ENCODE measurements around the gene GRID2.

GRID2 gene

GRCh38 chr4:92455329-92455839, 151.6 kb downstream of the GRID2 start:
- TF ChIP-seq POLR2AphosphoS5 (IDR thresholded peaks at IDR 0.05; ENCODE audit: low read depth, low read length) (no peak), TAF1 (IDR thresholded peaks at IDR 0.05; ENCODE audit: borderline replicate concordance, insufficient read depth, low read length) (no peak), FOXP2 (optimal IDR thresholded peaks at IDR 0.05; ENCODE audit: borderline replicate concordance, extremely low read depth, extremely low read length, insufficient read depth) (no peak), SIN3A (IDR thresholded peaks at IDR 0.05; ENCODE audit: borderline replicate concordance, insufficient read depth, low read length) (no peak), REST (IDR thresholded peaks at IDR 0.05; ENCODE audit: insufficient read depth in 1 of 2, low read depth in 2 of 2, low read length in 2 of 2) (no peak)

- no peak for TF ChIP-seq REST (IDR thresholded peaks at IDR 0.05; ENCODE audit: insufficient read depth in 1 of 2, low read depth in 2 of 2, low read length in 2 of 2)
- TF ChIP-seq SIN3A (IDR thresholded peaks at IDR 0.05; ENCODE audit: borderline replicate concordance, insufficient read depth, low read length), result no peak
- no peak for TF ChIP-seq FOXP2 (optimal IDR thresholded peaks at IDR 0.05; ENCODE audit: borderline replicate concordance, extremely low read depth, extremely low read length, insufficient read depth)
- TF ChIP-seq TAF1 (IDR thresholded peaks at IDR 0.05; ENCODE audit: borderline replicate concordance, insufficient read depth, low read length), result no peak
- no peak for TF ChIP-seq POLR2AphosphoS5 (IDR thresholded peaks at IDR 0.05; ENCODE audit: low read depth, low read length)
Observed at GRCh38 chr4:92455951-92456350, 152.2 kb downstream of the GRID2 start.

GRCh38 chr4:92461732-92462131, 158.0 kb downstream of the GRID2 start:
- TF ChIP-seq FOXP2 (optimal IDR thresholded peaks at IDR 0.05; ENCODE audit: borderline replicate concordance, extremely low read depth, extremely low read length, insufficient read depth) (no peak), SIN3A (IDR thresholded peaks at IDR 0.05; ENCODE audit: borderline replicate concordance, insufficient read depth, low read length) (no peak), POLR2AphosphoS5 (IDR thresholded peaks at IDR 0.05; ENCODE audit: low read depth, low read length) (no peak), REST (IDR thresholded peaks at IDR 0.05; ENCODE audit: insufficient read depth in 1 of 2, low read depth in 2 of 2, low read length in 2 of 2) (no peak), TAF1 (IDR thresholded peaks at IDR 0.05; ENCODE audit: borderline replicate concordance, insufficient read depth, low read length) (no peak)

GRCh38 chr4:92477298-92477697, 173.5 kb downstream of the GRID2 start:
- TF ChIP-seq REST (IDR thresholded peaks at IDR 0.05; ENCODE audit: insufficient read depth in 1 of 2, low read depth in 2 of 2, low read length in 2 of 2) (no peak), SIN3A (IDR thresholded peaks at IDR 0.05; ENCODE audit: borderline replicate concordance, insufficient read depth, low read length) (no peak), TAF1 (IDR thresholded peaks at IDR 0.05; ENCODE audit: borderline replicate concordance, insufficient read depth, low read length) (no peak), POLR2AphosphoS5 (IDR thresholded peaks at IDR 0.05; ENCODE audit: low read depth, low read length) (no peak), FOXP2 (optimal IDR thresholded peaks at IDR 0.05; ENCODE audit: borderline replicate concordance, extremely low read depth, extremely low read length, insufficient read depth) (no peak)

- TF ChIP-seq TAF1 (IDR thresholded peaks at IDR 0.05; ENCODE audit: borderline replicate concordance, insufficient read depth, low read length) (no peak), SIN3A (IDR thresholded peaks at IDR 0.05; ENCODE audit: borderline replicate concordance, insufficient read depth, low read length) (no peak), FOXP2 (optimal IDR thresholded peaks at IDR 0.05; ENCODE audit: borderline replicate concordance, extremely low read depth, extremely low read length, insufficient read depth) (no peak), POLR2AphosphoS5 (IDR thresholded peaks at IDR 0.05; ENCODE audit: low read depth, low read length) (no peak), REST (IDR thresholded peaks at IDR 0.05; ENCODE audit: insufficient read depth in 1 of 2, low read depth in 2 of 2, low read length in 2 of 2) (no peak)
Observed at GRCh38 chr4:92483341-92483740, 179.6 kb downstream of the GRID2 start.
